Loucy (cell line): Measurements from ENCODE around the gene PNPLA4.

Experiments used
- H2AFZ ChIP-seq: fragments of 200-600 bp; sonication (generic); 2 replicates; pipeline ENCODE4 v1.6.0; 2016; ENCODE audit warnings: antibody characterized with exemption, mild to moderate bottlenecking, low read length, moderate library complexity
- H3F3A ChIP-seq: fragments of 200-600 bp; 2 replicates; pipeline ENCODE4 v1.6.0; 2016; ENCODE audit warnings: antibody characterized with exemption, low read depth, mild to moderate bottlenecking
- H3K27me3 ChIP-seq: fragments of 200-600 bp; sonication (generic); 2 replicates; pipeline ENCODE4 v1.6.1; 2014; ENCODE audit warnings: low read length, mild to moderate bottlenecking; ENCODE audit not compliant: insufficient read depth, poor library complexity, severe bottlenecking
- H3K36me3 ChIP-seq: fragments of 200-600 bp; sonication (generic); 2 replicates; pipeline ENCODE4 v1.6.1; 2016; ENCODE audit warnings: low read length; ENCODE audit not compliant: insufficient read depth
- H3K4me1 ChIP-seq: fragments of 200-600 bp; sonication (generic); 2 replicates; pipeline ENCODE4 v1.5.1; 2014; ENCODE audit warnings: low read length, mild to moderate bottlenecking; ENCODE audit not compliant: insufficient read depth, poor library complexity, severe bottlenecking
- H3K4me2 ChIP-seq: fragments of 200-600 bp; sonication (generic); 2 replicates; pipeline ENCODE4 v1.6.0; 2014; ENCODE audit warnings: antibody characterized with exemption, low read length, low read depth, mild to moderate bottlenecking; ENCODE audit not compliant: poor library complexity, severe bottlenecking
- H3K4me3 ChIP-seq: fragments of 200-600 bp; sonication (generic); 2 replicates; pipeline ENCODE4 v1.5.1; 2014; ENCODE audit warnings: low read length, mild to moderate bottlenecking, mixed read lengths; ENCODE audit not compliant: poor library complexity, severe bottlenecking
- H3K79me2 ChIP-seq: fragments of 200-600 bp; sonication (generic); 2 replicates; pipeline ENCODE4 v1.6.1; 2014; ENCODE audit warnings: low read length; ENCODE audit not compliant: insufficient read depth
- H3K9ac ChIP-seq: fragments of 200-600 bp; sonication (generic); 2 replicates; pipeline ENCODE4 v1.6.0; 2014; ENCODE audit warnings: mild to moderate bottlenecking, low read depth, low read length, moderate library complexity; ENCODE audit not compliant: poor library complexity, severe bottlenecking
- H3K9me2 ChIP-seq: fragments of 200-600 bp; sonication (generic); replicated peaks from 2 replicates; pipeline ENCODE4 v1.6.1; 2016; ENCODE audit warnings: low read depth, low read length, mixed read lengths
- H3K9me3 ChIP-seq: fragments of 200-600 bp; sonication (generic); 2 replicates; pipeline ENCODE4 v1.6.1; 2014; ENCODE audit warnings: mild to moderate bottlenecking, antibody characterized with exemption, low read length, low read depth; ENCODE audit not compliant: insufficient read depth
- H4K20me1 ChIP-seq: fragments of 200-600 bp; sonication (generic); 2 replicates; pipeline ENCODE4 v1.6.0; 2014; ENCODE audit warnings: antibody characterized with exemption, low read length, mild to moderate bottlenecking; ENCODE audit not compliant: insufficient read depth, poor library complexity, severe bottlenecking
- CTCF ChIP-seq: fragments of 200-600 bp; sonication (generic); conservative IDR thresholded peaks from 2 replicates; pipeline ENCODE4 v1.5.1; 2014; ENCODE audit warnings: mild to moderate bottlenecking, antibody characterized with exemption, low read length
- EZH2phosphoT487 ChIP-seq: fragments of 200-600 bp; IDR thresholded peaks from 2 replicates; pipeline ENCODE4 v1.6.1; 2018; ENCODE audit warnings: antibody characterized with exemption, mild to moderate bottlenecking, moderate library complexity, borderline replicate concordance

PNPLA4 gene

GRCh38 chrX:7943600-7944245, 16.5 kb upstream of the PNPLA4 start:
- Histone ChIP-seq H3K4me1 (no peaks in the 10 kb centered on the region), H3F3A (no peaks in the 10 kb centered on the region), H3K4me2 (no peak overlapping the region), H3K36me3 (no peaks in the 10 kb centered on the region), H3K27me3 (no peaks in the 10 kb centered on the region), H2AFZ (no peak overlapping the region), H4K20me1 (no peaks in the 10 kb centered on the region), H3K79me2 (no peaks in the 10 kb centered on the region), H3K9ac (no peak overlapping the region), H3K9me3 (no peaks in the 10 kb centered on the region), H3K9me2 (no peaks in the 10 kb centered on the region), H3K4me3 (no peak overlapping the region)
- no peak for TF ChIP-seq CTCF
- TF ChIP-seq EZH2phosphoT487: no peak

DNA sequence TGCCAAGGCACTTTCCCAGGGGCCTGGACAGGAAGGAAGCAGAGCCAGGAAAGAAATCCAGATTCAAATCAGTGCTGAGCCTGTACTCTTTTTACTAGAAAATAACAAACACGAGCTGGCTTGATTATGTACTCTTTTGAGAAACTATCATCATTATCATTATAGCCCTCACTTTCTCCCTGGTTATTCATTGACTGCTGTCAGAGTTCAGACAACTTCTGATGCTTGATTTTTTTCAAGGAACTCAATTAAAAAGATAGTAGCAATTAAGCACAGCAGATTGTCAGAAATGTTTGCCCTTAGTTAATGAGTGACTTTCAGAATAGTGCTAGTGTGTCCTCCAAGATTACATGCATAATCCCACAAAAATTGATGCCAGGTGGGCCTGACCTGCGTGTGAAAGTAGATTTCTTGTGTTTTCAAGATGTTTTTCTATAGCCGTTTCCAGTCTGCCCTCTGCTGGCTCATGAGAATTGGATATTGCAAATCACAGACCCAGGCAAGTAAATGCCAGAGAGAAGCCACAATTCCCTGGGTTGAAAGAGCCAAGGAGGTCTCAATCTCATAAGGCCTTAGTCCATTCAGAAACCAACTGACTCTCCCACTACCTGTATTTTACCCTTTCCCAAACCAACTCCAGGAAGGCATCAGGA, 14.3 kb upstream of the PNPLA4 start:
- no peaks in the 10 kb centered on the region for H3F3A ChIP-seq
- H3K27me3 ChIP-seq: no peaks in the 10 kb centered on the region
- H3K9ac ChIP-seq: no peak overlapping the region
- H3K9me2 ChIP-seq: no peaks in the 10 kb centered on the region
- H2AFZ ChIP-seq: no peak overlapping the region
- no peak overlapping the region for H3K4me3 ChIP-seq
- H4K20me1 ChIP-seq: no peaks in the 10 kb centered on the region
- TF ChIP-seq EZH2phosphoT487 (no peak), CTCF (peak; percentile 22; the same call in 1 of the 2 replicates)
- no peaks in the 10 kb centered on the region for H3K36me3 ChIP-seq
- no peaks in the 10 kb centered on the region for H3K9me3 ChIP-seq
- no peak overlapping the region for H3K4me2 ChIP-seq
- no peaks in the 10 kb centered on the region for H3K79me2 ChIP-seq
- no peaks in the 10 kb centered on the region for H3K4me1 ChIP-seq

DNA sequence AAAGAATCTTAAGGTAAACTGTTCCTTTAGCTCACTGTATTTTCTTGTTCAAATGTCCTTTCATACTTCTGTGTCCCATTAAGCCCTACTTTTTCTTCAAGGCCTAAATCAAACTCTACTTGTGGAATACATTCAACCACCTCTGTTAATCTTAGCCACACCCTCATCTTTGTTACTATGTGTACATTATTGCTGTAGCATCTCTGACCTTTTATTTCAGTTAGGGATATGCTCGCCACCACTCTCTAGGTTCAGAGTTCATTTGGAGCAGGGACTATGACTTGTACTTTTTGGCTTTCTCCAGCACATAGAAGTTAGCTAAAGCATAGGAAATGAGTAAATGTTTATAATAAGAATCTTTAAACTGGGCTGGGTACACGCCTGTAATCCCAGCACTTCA, 6.8 kb upstream of the PNPLA4 start:
- H3K4me2 ChIP-seq: no peak overlapping the region
- H3K4me3 ChIP-seq: no peak overlapping the region
- TF ChIP-seq EZH2phosphoT487: no peak
- TF ChIP-seq CTCF: no peak
- H3K79me2 ChIP-seq: no peaks in the 10 kb centered on the region
- no peak overlapping the region for H3K9ac ChIP-seq
- H3F3A ChIP-seq: no peaks in the 10 kb centered on the region
- H2AFZ ChIP-seq: no peak overlapping the region
- H3K4me1 ChIP-seq: no peaks in the 10 kb centered on the region
- no peaks in the 10 kb centered on the region for H4K20me1 ChIP-seq
- no peaks in the 10 kb centered on the region for H3K9me2 ChIP-seq
- H3K27me3 ChIP-seq: no peaks in the 10 kb centered on the region
- H3K36me3 ChIP-seq: no peaks in the 10 kb centered on the region
- no peaks in the 10 kb centered on the region for H3K9me3 ChIP-seq
